T-helper 2 cell (primary cell): ENCODE data around the gene FAM118B.
"Not testable (repeated sequence)": the region's sequence is repeated elsewhere in the genome, so short reads cannot be mapped to it uniquely, and the experiment has no call there.

Experiments used
- DNase-seq, 5 experiments: peaks; one replicate each; pipeline versions ENCODE4 v3.0.0 to v3.0.0-alpha.2; 2012 to 2022

FAM118B gene

GRCh38 chr11:126277780-126278179 lies 66.2 kb downstream of the FAM118B start:
- DNase-seq, result no peak

DNA sequence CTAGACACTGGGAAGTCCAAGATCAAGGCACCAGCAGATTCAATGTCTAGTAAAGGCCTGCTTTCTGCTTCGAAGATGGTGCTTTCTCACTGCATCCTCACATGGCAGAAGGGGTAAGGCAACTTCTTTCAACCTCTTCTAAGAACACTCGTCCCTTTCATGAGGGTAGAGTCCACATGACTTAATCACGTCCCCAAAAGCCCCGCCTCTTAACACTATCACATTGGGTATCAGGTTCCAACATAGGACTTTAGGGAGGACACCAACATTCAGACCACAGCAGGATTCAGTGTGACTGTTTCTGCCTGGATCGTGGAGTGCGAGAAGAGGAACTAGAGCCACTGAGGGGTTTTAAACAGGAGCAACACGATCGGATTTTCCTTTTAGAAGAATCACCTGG lies 67.6 kb downstream of the FAM118B start:
- DNase-seq, result no peak

DNA sequence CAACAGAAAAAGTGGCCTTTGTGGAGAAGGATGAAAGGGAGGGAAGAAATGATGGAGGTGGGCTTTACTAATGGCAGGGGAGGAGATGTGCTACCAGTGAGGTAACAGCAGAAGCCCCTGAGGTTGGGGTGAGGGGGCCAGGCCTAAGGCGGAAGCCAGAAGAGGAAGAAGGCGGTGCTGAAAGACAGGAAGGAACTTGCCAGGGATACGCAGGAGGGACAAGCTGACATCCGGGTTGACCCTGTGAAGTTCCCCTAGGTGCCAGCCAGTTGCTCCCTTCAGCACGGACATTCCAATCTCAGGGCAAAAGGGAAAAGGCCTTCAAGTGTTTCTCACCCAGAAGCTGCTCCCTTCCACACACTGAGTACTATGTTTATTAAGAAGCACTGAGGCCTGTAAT lies 69.0 kb downstream of the FAM118B start:
- peak in 1 of 5 experiments; percentile 23 for DNase-seq

DNA sequence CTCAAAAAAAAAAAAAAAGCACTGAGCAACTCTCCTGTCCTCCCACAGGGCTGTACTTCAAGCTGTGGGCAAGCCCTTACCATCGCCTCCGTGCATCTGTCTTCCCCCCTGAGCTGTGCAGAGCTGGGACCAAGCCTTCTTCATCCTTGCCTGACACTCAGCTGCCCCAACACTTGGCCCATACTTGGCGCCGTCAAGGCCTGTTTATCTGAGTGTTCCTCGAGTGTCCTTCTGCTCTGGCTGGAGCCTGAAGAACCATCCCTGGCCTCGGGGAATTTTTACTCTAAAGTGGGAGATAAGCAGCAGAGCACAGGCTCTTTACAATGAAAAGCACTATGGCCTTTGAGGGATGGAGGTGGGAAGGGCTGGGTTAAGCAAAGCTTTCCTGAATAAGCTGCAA lies 69.7 kb downstream of the FAM118B start:
- no peak for DNase-seq

- DNase-seq, result no peak
These were observed 70.1 kb downstream of the FAM118B start for GRCh38 chr11:126281666-126282175.

- peak in 3 of 5 experiments; percentile 9 to 72 (median 12) for DNase-seq
These were observed 70.8 kb downstream of the FAM118B start for GRCh38 chr11:126282361-126282735.

- DNase-seq, result peak; percentile 23 to 81 (median 52)
These were observed 71.4 kb downstream of the FAM118B start, which contains the start of gene TIRAP for GRCh38 chr11:126282736-126283591. TSS of gene TIRAP (plus strand) at chr11:126283093. CDS start at chr11:126290895, 7,802 bp downstream.

- peak in 4 of 5 experiments; percentile 61 to 86 (median 74) for DNase-seq
These were observed 73.2 kb downstream of the FAM118B start for GRCh38 chr11:126284829-126285228.

DNA sequence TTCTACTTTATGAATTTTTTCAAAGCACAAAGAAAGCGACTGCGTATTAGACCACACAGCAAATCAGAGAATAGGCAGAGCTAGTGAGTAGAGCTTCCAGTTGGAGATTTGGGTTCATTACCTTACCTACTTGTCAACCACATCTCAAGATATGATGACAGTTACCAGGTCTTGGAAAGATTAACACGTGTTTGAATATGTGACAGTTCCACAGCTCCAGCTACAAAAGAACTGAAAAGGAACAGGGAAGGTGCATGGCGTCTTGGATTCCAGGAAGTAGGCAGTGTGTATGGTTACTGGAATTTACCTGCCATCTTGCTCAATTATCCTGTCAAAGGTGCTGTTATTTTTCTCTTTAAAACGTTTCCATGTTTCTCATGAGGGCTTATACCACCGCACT lies 76.7 kb downstream of the FAM118B start:
- DNase-seq, result no peak

DNA sequence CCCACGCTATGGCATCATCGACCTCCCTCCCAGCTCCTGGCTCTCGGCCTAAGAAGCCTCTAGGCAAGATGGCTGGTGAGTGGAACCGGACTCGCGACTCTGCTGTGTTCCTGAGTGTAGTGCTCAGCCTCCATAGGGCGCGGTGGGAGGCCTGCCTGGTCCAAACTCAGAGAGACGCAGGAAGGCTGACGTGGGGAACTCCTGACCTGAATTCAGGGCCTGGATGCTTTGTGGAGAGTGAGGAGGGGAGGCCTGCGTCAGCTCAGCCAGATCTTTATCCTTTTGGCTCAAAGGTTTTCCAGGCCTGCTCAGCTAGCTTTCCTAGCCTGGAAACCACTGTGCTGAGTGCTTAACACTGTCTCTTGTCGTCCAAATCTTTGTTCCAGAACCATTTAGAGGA lies 79.3 kb downstream of the FAM118B start:
- DNase-seq, result no peak

- DNase-seq, result no peak
These were observed 82.1 kb downstream of the FAM118B start for GRCh38 chr11:126293726-126294125.

- no peak for DNase-seq
These were observed 85.4 kb downstream of the FAM118B start for GRCh38 chr11:126297004-126297403.

- DNase-seq, result peak; percentile 74 to 91 (median 80)
These were observed 92.3 kb downstream of the FAM118B start, which contains the start of gene DCPS for GRCh38 chr11:126303623-126304456. TSS of gene DCPS (plus strand) at chr11:126304060. CDS start at chr11:126304081, 21 bp downstream.

GRCh38 chr11:126304457-126305075 lies 93.0 kb downstream of the FAM118B start:
- peak in 1 of 5 experiments; percentile 31 for DNase-seq

DNA sequence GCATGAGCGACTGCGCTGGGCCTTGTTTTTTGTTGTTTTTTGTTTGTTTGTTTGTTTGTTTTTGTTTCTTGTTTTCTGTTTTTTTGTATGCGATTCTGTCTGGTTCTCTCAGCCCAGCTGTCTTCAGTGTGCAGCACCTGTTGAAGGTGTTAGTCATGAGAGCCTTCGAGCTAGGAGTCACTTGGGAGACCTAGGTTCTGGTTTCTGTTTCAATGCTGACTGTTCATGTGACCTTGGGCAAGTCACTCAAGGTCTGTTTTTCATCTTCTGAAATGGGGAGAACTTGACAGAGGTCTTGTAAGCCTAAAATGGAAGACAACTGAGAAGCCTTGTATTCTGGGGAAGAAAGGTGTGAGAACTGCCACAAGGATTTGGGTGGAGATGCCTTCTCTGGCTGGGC lies 94.1 kb downstream of the FAM118B start:
- peak in 1 of 5 experiments; percentile 74 for DNase-seq

GRCh38 chr11:126307706-126308105 lies 96.1 kb downstream of the FAM118B start:
- DNase-seq, result peak in 1 of 5 experiments; percentile 30

GRCh38 chr11:126308271-126308671 lies 96.7 kb downstream of the FAM118B start:
- no peak for DNase-seq

GRCh38 chr11:126308771-126309170 lies 97.2 kb downstream of the FAM118B start:
- not testable (repeated sequence) for DNase-seq

- DNase-seq, result peak in 4 of 5 experiments; percentile 24 to 52 (median 37)
These were observed 98.8 kb downstream of the FAM118B start for GRCh38 chr11:126310200-126310991.

- DNase-seq, result no peak
These were observed 99.4 kb downstream of the FAM118B start for GRCh38 chr11:126310992-126311310.

DNA sequence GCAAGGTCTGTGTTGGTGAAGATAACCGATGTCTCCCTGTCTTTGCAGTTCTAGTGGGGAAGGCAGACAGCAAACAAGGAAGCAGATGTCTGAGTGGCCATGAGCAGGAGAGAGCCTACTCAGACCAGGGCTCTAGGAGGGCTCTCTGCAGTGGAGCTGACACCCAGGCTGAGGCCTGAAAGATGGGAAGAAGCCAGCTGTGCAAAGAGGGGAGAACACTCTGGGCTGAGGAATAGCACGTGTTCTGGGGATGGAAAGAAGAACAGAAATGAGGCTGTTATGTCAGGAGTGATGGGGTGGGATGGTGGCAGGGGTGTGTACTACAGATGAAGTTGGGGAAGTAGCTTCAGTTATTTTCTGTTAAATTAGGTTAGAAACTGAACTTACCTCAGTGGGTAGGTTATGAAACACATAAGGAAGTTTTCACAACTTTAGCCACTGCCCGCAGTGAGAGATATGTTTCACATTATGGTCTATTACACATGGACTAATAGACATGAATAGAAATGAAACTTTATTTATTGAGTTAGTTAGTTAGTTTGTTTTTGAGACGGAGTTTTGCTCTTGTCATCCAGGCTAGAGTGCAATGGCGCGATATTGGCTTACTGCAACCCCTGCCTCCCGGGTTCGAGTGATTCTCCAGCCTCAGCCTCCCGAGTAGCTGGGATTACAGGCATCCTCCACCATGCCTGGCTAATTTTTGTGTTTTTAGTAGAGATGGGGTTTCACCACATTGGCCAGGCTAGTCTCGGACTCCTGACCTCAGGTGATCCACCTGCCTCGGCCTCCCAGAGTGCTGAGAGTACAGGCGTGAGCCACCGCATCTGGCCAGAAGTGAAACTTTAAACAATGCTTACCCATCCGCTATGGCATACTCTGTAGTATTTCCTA lies 100.1 kb downstream of the FAM118B start:
- no peak for DNase-seq
